Neural cell (in vitro differentiated cells): ENCODE results near the gene NPC1. TPM values are rescaled to one million over a fixed set of nuclear protein-coding genes. Genes with fewer than 3 reads are reported as not detected.

Source experiments
- H2AFZ ChIP-seq: fragments of 200-600, 300-800 bp; sonication (generic), shearing (Covaris generic); 2 replicates; pipeline ENCODE4 v1.6.0; 2014; ENCODE audit warnings: low read depth, mild to moderate bottlenecking, antibody characterized with exemption, low read length, moderate library complexity
- H3F3A ChIP-seq: fragments of 200-600 bp; shearing (Covaris generic); 2 replicates; pipeline ENCODE4 v1.6.1; 2016; ENCODE audit warnings: mild to moderate bottlenecking, moderate library complexity, mixed read lengths, antibody characterized with exemption, low read length; ENCODE audit not compliant: insufficient read depth, poor library complexity, severe bottlenecking
- H3K27ac ChIP-seq: fragments of 200-600, 300-800 bp; sonication (generic), shearing (Covaris generic); 2 replicates; pipeline ENCODE4 v1.5.1; 2014; ENCODE audit warnings: mild to moderate bottlenecking, low read length, moderate library complexity
- H3K27me3 ChIP-seq: fragments of 300-800, 200-600 bp; sonication (generic), shearing (Covaris generic); 2 replicates; pipeline ENCODE4 v1.6.0; 2014; ENCODE audit warnings: mild to moderate bottlenecking, low read depth, low read length, moderate library complexity; ENCODE audit not compliant: insufficient read depth
- H3K36me3 ChIP-seq: fragments of 300-800, 200-600 bp; sonication (generic), shearing (Covaris generic); 2 replicates; pipeline ENCODE4 v1.5.1; 2014; ENCODE audit warnings: mild to moderate bottlenecking, antibody characterized with exemption, low read length, moderate library complexity; ENCODE audit not compliant: insufficient read depth
- H3K4me2 ChIP-seq: fragments of 300-800, 200-600 bp; sonication (generic), shearing (Covaris generic); 2 replicates; pipeline ENCODE4 v1.6.0; 2014; ENCODE audit warnings: mild to moderate bottlenecking, low read length
- H3K4me3 ChIP-seq: fragments of 300-800, 200-600 bp; sonication (generic), shearing (Covaris generic); 2 replicates; pipeline ENCODE4 v1.5.1; 2014; ENCODE audit warnings: mild to moderate bottlenecking, low read length, moderate library complexity
- H3K79me2 ChIP-seq: fragments of 200-600 bp; shearing (Covaris generic); replicated peaks from 2 replicates; pipeline ENCODE4 v1.6.0; 2014; ENCODE audit warnings: mild to moderate bottlenecking, low read length, moderate library complexity; ENCODE audit not compliant: insufficient read depth
- H3K9ac ChIP-seq: fragments of 300-800, 200-600 bp; sonication (generic), shearing (Covaris generic); 2 replicates; pipeline ENCODE4 v1.6.1; 2016; ENCODE audit warnings: mild to moderate bottlenecking, low read length, mixed read lengths
- H3K9me2 ChIP-seq: fragments of 200-600 bp; shearing (Covaris generic); 2 replicates; pipeline ENCODE4 v1.6.1; 2016; ENCODE audit warnings: mild to moderate bottlenecking, low read length, mixed read lengths; ENCODE audit not compliant: insufficient read depth
- H3K9me3 ChIP-seq: fragments of 200-600, 300-800 bp; sonication (generic), shearing (Covaris generic); 2 replicates; pipeline ENCODE4 v1.6.1; 2016; ENCODE audit warnings: mild to moderate bottlenecking, mixed run types, low read length, moderate library complexity, mixed read lengths
- H4K20me1 ChIP-seq: fragments of 200-600 bp; shearing (Covaris generic); 2 replicates; pipeline ENCODE4 v1.6.1; 2016; ENCODE audit warnings: mild to moderate bottlenecking, mixed run types; ENCODE audit not compliant: insufficient read depth
- CTCF ChIP-seq: fragments of 450-650 bp; IDR thresholded peaks from 2 replicates; pipeline ENCODE4 v1.5.1; 2014; ENCODE audit warnings: antibody characterized with exemption, mild to moderate bottlenecking, moderate library complexity; ENCODE audit not compliant: poor library complexity, severe bottlenecking
- EP300 ChIP-seq: fragments of 450-650 bp; conservative IDR thresholded peaks from 2 replicates; pipeline ENCODE4 v1.6.1; 2014; ENCODE audit warnings: antibody characterized with exemption, mild to moderate bottlenecking, moderate library complexity; ENCODE audit not compliant: poor library complexity, severe bottlenecking
- EZH2 ChIP-seq: fragments of 200-600, 300-800 bp; shearing (Covaris generic), sonication (generic); IDR thresholded peaks from 2 replicates; pipeline ENCODE4 v1.6.1; 2014; ENCODE audit warnings: antibody characterized with exemption, low read length, borderline replicate concordance, mild to moderate bottlenecking; ENCODE audit not compliant: insufficient read depth, poor library complexity, severe bottlenecking
- MXI1 ChIP-seq: fragments of 450-650 bp; conservative IDR thresholded peaks from 2 replicates; pipeline ENCODE4 v1.6.1; 2014; ENCODE audit warnings: antibody characterized with exemption, mild to moderate bottlenecking; ENCODE audit not compliant: poor library complexity, severe bottlenecking
- POLR2AphosphoS5 ChIP-seq: IDR thresholded peaks from 2 replicates; pipeline ENCODE4 v1.6.1; 2012
- RAD21 ChIP-seq: fragments of 450-650 bp; conservative IDR thresholded peaks from 2 replicates; pipeline ENCODE4 v1.6.1; 2014; ENCODE audit warnings: antibody characterized with exemption, mild to moderate bottlenecking, moderate library complexity
- REST ChIP-seq: IDR thresholded peaks from 2 replicates; pipeline ENCODE4 v1.6.1; 2012; ENCODE audit warnings: borderline replicate concordance
- SMC3 ChIP-seq: fragments of 450-650 bp; conservative IDR thresholded peaks from 2 replicates; pipeline ENCODE4 v1.6.1; 2014; ENCODE audit warnings: antibody characterized with exemption, mild to moderate bottlenecking, moderate library complexity; ENCODE audit not compliant: poor library complexity
- TAF1 ChIP-seq: IDR thresholded peaks from 2 replicates; pipeline ENCODE4 v1.6.1; 2012; ENCODE audit warnings: low read depth
- polyA plus RNA-seq: library from polyadenylated mRNA; depleted of rRNA; stranded (reverse); fragments of >200 nt; gene quantifications from 2 replicates; pipeline ENCODE4 v1.2.3, GENCODE V29; 2014

Gene NPC1
- polyA plus RNA-seq, 1 donor from 2014 or later = 20.9 TPM

GRCh38 chr18:23519734-23520133, 66.6 kb downstream of the NPC1 start:
- H3K27me3 ChIP-seq = no peaks in the 10 kb centered on the region
- no peak overlapping the region for H3K9ac ChIP-seq
- H3F3A ChIP-seq = no peaks in the 10 kb centered on the region
- no peaks in the 10 kb centered on the region for H3K9me2 ChIP-seq
- no peaks in the 10 kb centered on the region for H4K20me1 ChIP-seq
- no peak overlapping the region for H3K27ac ChIP-seq
- TF ChIP-seq RAD21 = no peak
- no peak for TF ChIP-seq CTCF
- no peak for TF ChIP-seq MXI1
- TF ChIP-seq EP300 = no peak
- no peak for TF ChIP-seq SMC3
- no peak for TF ChIP-seq POLR2AphosphoS5
- TF ChIP-seq REST = no peak
- TF ChIP-seq TAF1 = no peak
- no peak for TF ChIP-seq EZH2
- no peak overlapping the region for H3K4me2 ChIP-seq
- peaks cover 3% of the 10 kb centered on the region for H3K36me3 ChIP-seq
- H3K4me3 ChIP-seq = no peak overlapping the region
- H3K79me2 ChIP-seq = no peaks in the 10 kb centered on the region
- H3K9me3 ChIP-seq = no peaks in the 10 kb centered on the region
- no peak overlapping the region for H2AFZ ChIP-seq

- Histone ChIP-seq H3K36me3 (peaks cover 3% of the 10 kb centered on the region), H3K27ac (no peak overlapping the region), H3K79me2 (no peaks in the 10 kb centered on the region), H3K4me2 (no peak overlapping the region), H3F3A (no peaks in the 10 kb centered on the region), H3K9ac (no peak overlapping the region), H4K20me1 (no peaks in the 10 kb centered on the region), H3K27me3 (no peaks in the 10 kb centered on the region), H3K9me2 (no peaks in the 10 kb centered on the region), H3K4me3 (no peak overlapping the region), H3K9me3 (no peaks in the 10 kb centered on the region), H2AFZ (no peak overlapping the region)
- TF ChIP-seq SMC3 (peak; percentile 85), EP300 (no peak), RAD21 (peak; percentile 74), MXI1 (no peak), CTCF (peak; percentile 88)
These were observed 70.3 kb downstream of the NPC1 start for GRCh38 chr18:23515911-23516546.
